K562 (cell line): ENCODE data around the gene RAB25. TPM values are rescaled to one million over a fixed set of nuclear protein-coding genes. Genes with fewer than 3 reads are reported as not detected.

Source experiments
- CCNT2 ChIP-seq: IDR thresholded peaks from 2 replicates; pipeline ENCODE4 v1.6.1; 2011; ENCODE audit warnings: borderline replicate concordance, low read depth, mild to moderate bottlenecking, moderate library complexity, mixed read lengths, low read length; ENCODE audit not compliant: insufficient read length; ENCODE audit errors: extremely low read depth
- EP300 ChIP-seq: IDR thresholded peaks from 2 replicates; pipeline ENCODE4 v1.6.1; 2012; ENCODE audit warnings: low read length, improper control_type of control experiment
- GATAD2B ChIP-seq: fragments of 450-650 bp; IDR thresholded peaks from 2 replicates; pipeline ENCODE4 v1.6.1; 2017; ENCODE audit warnings: mild to moderate bottlenecking, borderline replicate concordance
- MBD2 ChIP-seq: sonication (generic); IDR thresholded peaks from 2 replicates; pipeline ENCODE4 v1.6.1; 2016; ENCODE audit warnings: low read depth, borderline replicate concordance
- NBN ChIP-seq: fragments of 450-650 bp; IDR thresholded peaks from 2 replicates; pipeline ENCODE4 v1.6.1; 2016; ENCODE audit warnings: low read depth, mild to moderate bottlenecking
- POLR2B ChIP-seq: fragments of 450-650 bp; IDR thresholded peaks from 2 replicates; pipeline ENCODE4 v1.6.1; 2018; ENCODE audit warnings: low read depth; ENCODE audit not compliant: partially characterized antibody
- RBM25 ChIP-seq: fragments of 200-400 bp; formaldehyde crosslinking; IDR thresholded peaks from 2 replicates; pipeline ENCODE4 v1.6.1; 2018; ENCODE audit warnings: low read length, low read depth, moderate library complexity; ENCODE audit not compliant: severe bottlenecking
- SIN3A ChIP-seq, 2 experiments: fragments of 150-350 bp in 1 of 2; IDR thresholded peaks; 2 replicates each; pipeline ENCODE4 v1.6.1; 2011 to 2016; ENCODE audit warnings: borderline replicate concordance in 2 of 2, low read depth in 2 of 2, low read length in 2 of 2, mild to moderate bottlenecking in 2 of 2, moderate library complexity in 2 of 2; ENCODE audit not compliant: control insufficient read depth in 1 of 2
- TAF1 ChIP-seq: IDR thresholded peaks from 2 replicates; pipeline ENCODE4 v1.6.1; 2011; ENCODE audit warnings: mild to moderate bottlenecking, low read length, moderate library complexity; ENCODE audit not compliant: insufficient read depth, control insufficient read depth, severe bottlenecking; ENCODE audit errors: extremely low read depth
- TEAD4 ChIP-seq, 2 experiments: sonication (generic) in 1 of 2; formaldehyde crosslinking in 1 of 2; IDR thresholded peaks; 2 replicates each; pipeline versions ENCODE4 v1.6.1 to v1.8.0; 2012 to 2022; ENCODE audit warnings: borderline replicate concordance in 1 of 2, inconsistent platforms in 1 of 2, low read length in 1 of 2, mild to moderate bottlenecking in 1 of 2, missing genetic modification reagents in 1 of 2
- XRCC4 ChIP-seq: IDR thresholded peaks from one replicate; pipeline ENCODE4 v1.6.1; 2011; ENCODE audit not compliant: insufficient read depth, insufficient read length; ENCODE audit errors: extremely low read depth
- ZNF140 ChIP-seq: fragments of 250-450 bp; sonication (Bioruptor Pico); IDR thresholded peaks from 2 replicates; pipeline ENCODE4 v1.8.0; 2021; ENCODE audit warnings: moderate library complexity, mild to moderate bottlenecking, inconsistent platforms
- ZNF717 ChIP-seq: fragments of 250-450 bp; sonication (Bioruptor Pico); IDR thresholded peaks from 2 replicates; pipeline ENCODE4 v1.5.0; 2021
- polyA plus RNA-seq, 8 experiments: library from polyadenylated mRNA; depleted of rRNA in 4 of 8; stranded (reverse) in 5 of 8; unstranded in 3 of 8; fragments of >200 nt; fragmentation: Nextera tagmentation in 2 of 8; fragmentation: Illumina TruSeq in 1 of 8; extraction: Ambion mirVana in 2 of 8; extraction: Trizol in 1 of 8; gene quantifications; 2 replicates each; pipeline versions ENCODE4 v1.2.1 to v1.2.3, GENCODE V29; 2011 to 2014; ENCODE audit warnings: inconsistent platforms in 1 of 8, missing spikeins in 1 of 8
- total RNA-seq, 7 experiments: library from RNA; depleted of rRNA in 6 of 7; stranded (reverse); fragments of >200 nt in 6 of 7; fragmentation: Illumina TruSeq in 2 of 7; extraction: Trizol in 2 of 7; gene quantifications; 2 replicates each; pipeline versions ENCODE4 v1.2.1 to v1.2.3, GENCODE V29; 2011 to 2021; ENCODE audit warnings: low replicate concordance in 1 of 7
- TF ChIP-seq, protein P1 (sequence below): IDR thresholded peaks from 2 replicates; pipeline ENCODE4 v1.6.1; 2016; ENCODE audit warnings: missing genetic modification characterization, missing compliant biosample characterization
- TF ChIP-seq, protein P2 (sequence below): conservative IDR thresholded peaks from 2 replicates; pipeline ENCODE4 v1.6.1; 2011; ENCODE audit warnings: low read depth, mild to moderate bottlenecking, low read length; ENCODE audit not compliant: control insufficient read depth
- TF ChIP-seq, protein P3 (sequence below), 3 experiments: fragments of 200-800 bp in 1 of 3; sonication (Bioruptor generic) in 1 of 3; sonication (generic) in 1 of 3; formaldehyde crosslinking in 1 of 3; IDR thresholded peaks; 2 replicates each; pipeline versions ENCODE4 v1.6.1 to v1.8.0; 2016 to 2022; ENCODE audit warnings: mild to moderate bottlenecking in 2 of 3, missing compliant biosample characterization in 2 of 3, missing genetic modification characterization in 2 of 3, missing genetic modification reagents in 1 of 3
- TF ChIP-seq, protein P4 (sequence below): sonication (generic); formaldehyde crosslinking; IDR thresholded peaks from 2 replicates; pipeline ENCODE4 v1.8.0; 2022; ENCODE audit warnings: missing genetic modification reagents, mild to moderate bottlenecking, moderate library complexity, borderline replicate concordance
- TF ChIP-seq, protein P5 (sequence below): sonication (generic); formaldehyde crosslinking; IDR thresholded peaks from 2 replicates; pipeline ENCODE4 v1.4.0; 2020; ENCODE audit warnings: mild to moderate bottlenecking, missing genetic modification reagents

Gene RAB25
- total and polyA plus RNA-seq, 9 of the 15 experiments (the other 6 are each of a cell fraction or from before 2014, with no cell fraction given): 0.10 to 0.27 (median 0.13) TPM; not detected in 6

DNA sequence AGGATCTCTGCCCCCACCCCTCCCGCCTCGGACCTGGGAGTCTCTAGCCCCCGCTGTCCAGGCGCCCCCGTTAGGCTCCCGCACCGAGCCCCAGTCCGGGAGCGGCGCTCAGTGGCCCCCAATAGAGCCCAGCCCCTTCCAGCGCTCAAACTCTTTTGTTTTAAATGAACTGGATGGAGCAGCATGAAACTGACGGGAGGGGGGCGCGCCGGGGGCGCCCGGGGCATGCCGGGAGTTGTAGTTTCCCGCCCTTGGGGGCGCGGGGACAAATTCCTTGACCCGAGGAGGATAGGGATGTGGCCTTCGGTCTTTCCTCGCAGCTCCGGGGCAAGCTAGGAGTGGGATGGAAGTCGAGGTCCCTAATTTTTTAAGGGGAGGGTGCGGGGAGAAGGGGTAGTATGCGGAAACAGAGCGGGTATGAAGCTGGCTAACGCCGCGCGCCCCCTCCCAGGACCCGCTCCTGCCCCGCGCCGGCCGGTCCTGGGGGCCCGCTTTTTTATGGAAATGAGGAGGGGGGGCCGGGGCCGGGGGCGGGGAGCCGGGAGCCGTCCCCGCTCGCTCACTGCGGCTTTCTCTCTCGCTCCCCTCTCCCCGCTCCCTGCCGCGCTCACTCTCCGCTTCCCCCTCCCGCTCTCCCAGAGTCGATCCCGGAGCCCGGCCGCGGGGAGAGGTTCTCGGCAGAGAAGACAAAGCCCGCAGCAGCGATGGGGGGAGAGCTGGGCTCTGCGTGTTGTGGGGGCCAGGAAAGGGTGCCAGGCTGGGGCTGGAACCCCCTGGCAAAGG, 21.5 kb downstream of the RAB25 start, which contains the start of gene MEX3A (continued):
- TF ChIP-seq SIN3A (IDR thresholded peaks at IDR 0.05; ENCODE audit: borderline replicate concordance in 2 of 2, control insufficient read depth in 1 of 2, low read depth in 2 of 2, low read length in 2 of 2) (peak; percentile 91 to 96), GATAD2B (peak; percentile 61; the same call in 1 of the 2 replicates), XRCC4 (no peak), CCNT2 (peak; percentile 20), TAF1 (peak; percentile 68), POLR2B (no peak), RBM25 (no peak), TEAD4 (IDR thresholded peaks at IDR 0.05; ENCODE audit: low read length) (peak; percentile 24; the same call in 1 of the 2 replicates), TEAD4 (CRISPR knock-in tag; IDR thresholded peaks at IDR 0.05; ENCODE audit: borderline replicate concordance) (no peak), MBD2 (peak; percentile 24; the same call in 1 of the 2 replicates), ZNF140 (CRISPR knock-in tag) (no peak), EP300 (peak; percentile 10; the same call in 1 of the 2 replicates), ZNF717 (CRISPR knock-in tag) (no peak), NBN (no peak)
- TF ChIP-seq, protein P1, sequence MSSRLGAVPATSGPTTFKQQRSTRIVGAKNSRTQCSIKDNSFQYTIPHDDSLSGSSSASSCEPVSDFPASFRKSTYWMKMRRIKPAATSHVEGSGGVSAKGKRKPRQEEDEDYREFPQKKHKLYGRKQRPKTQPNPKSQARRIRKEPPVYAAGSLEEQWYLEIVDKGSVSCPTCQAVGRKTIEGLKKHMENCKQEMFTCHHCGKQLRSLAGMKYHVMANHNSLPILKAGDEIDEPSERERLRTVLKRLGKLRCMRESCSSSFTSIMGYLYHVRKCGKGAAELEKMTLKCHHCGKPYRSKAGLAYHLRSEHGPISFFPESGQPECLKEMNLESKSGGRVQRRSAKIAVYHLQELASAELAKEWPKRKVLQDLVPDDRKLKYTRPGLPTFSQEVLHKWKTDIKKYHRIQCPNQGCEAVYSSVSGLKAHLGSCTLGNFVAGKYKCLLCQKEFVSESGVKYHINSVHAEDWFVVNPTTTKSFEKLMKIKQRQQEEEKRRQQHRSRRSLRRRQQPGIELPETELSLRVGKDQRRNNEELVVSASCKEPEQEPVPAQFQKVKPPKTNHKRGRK: peak; percentile 64
- TF ChIP-seq, protein P2, sequence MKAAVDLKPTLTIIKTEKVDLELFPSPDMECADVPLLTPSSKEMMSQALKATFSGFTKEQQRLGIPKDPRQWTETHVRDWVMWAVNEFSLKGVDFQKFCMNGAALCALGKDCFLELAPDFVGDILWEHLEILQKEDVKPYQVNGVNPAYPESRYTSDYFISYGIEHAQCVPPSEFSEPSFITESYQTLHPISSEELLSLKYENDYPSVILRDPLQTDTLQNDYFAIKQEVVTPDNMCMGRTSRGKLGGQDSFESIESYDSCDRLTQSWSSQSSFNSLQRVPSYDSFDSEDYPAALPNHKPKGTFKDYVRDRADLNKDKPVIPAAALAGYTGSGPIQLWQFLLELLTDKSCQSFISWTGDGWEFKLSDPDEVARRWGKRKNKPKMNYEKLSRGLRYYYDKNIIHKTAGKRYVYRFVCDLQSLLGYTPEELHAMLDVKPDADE: peak; percentile 97
- TF ChIP-seq, protein P3, sequence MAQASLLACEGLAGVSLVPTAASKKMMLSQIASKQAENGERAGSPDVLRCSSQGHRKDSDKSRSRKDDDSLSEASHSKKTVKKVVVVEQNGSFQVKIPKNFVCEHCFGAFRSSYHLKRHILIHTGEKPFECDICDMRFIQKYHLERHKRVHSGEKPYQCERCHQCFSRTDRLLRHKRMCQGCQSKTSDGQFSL (CRISPR knock-in tag; IDR thresholded peaks at IDR 0.05): no peak
- TF ChIP-seq, protein P3 (tag; IDR thresholded peaks at IDR 0.05): peak in 1 of 2 experiments; percentile 30; a peak in 1 of 4 replicates
- TF ChIP-seq, protein P4, sequence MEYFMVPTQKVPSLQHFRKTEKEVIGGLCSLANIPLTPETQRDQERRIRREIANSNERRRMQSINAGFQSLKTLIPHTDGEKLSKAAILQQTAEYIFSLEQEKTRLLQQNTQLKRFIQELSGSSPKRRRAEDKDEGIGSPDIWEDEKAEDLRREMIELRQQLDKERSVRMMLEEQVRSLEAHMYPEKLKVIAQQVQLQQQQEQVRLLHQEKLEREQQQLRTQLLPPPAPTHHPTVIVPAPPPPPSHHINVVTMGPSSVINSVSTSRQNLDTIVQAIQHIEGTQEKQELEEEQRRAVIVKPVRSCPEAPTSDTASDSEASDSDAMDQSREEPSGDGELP: peak; percentile 58
- TF ChIP-seq, protein P5, sequence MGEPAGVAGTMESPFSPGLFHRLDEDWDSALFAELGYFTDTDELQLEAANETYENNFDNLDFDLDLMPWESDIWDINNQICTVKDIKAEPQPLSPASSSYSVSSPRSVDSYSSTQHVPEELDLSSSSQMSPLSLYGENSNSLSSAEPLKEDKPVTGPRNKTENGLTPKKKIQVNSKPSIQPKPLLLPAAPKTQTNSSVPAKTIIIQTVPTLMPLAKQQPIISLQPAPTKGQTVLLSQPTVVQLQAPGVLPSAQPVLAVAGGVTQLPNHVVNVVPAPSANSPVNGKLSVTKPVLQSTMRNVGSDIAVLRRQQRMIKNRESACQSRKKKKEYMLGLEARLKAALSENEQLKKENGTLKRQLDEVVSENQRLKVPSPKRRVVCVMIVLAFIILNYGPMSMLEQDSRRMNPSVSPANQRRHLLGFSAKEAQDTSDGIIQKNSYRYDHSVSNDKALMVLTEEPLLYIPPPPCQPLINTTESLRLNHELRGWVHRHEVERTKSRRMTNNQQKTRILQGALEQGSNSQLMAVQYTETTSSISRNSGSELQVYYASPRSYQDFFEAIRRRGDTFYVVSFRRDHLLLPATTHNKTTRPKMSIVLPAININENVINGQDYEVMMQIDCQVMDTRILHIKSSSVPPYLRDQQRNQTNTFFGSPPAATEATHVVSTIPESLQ (CRISPR knock-in tag): 0 out of 2 replicates have a peak, but pooled peaks have one; percentile 54
